Heart right ventricle (tissue), 16 donors: Measurements from ENCODE around the gene GAST. TPM values are rescaled to one million over a fixed set of nuclear protein-coding genes. Genes with fewer than 3 reads are reported as not detected.

Experiments used
- ATAC-seq, 8 donors: fragments of 200-7000 bp; cut with Tn5 transposase; one replicate each; pipeline ENCODE4 v1.9.1; 2020; ENCODE audit warnings: mild to moderate bottlenecking in 8 of 8, moderate library complexity in 8 of 8, moderate number of reproducible peaks in 1 of 8
- DNase-seq, 2 donors: peaks; one replicate each; pipeline ENCODE4 v3.0.0-alpha.2; 2020
- H3K27ac ChIP-seq, 10 donors: fragments of 200-600 bp; sonication (generic) in 2 of 10; one replicate each; pipeline versions ENCODE4 v1.5.0 to v1.8.0; 2020 to 2022; ENCODE audit warnings: mild to moderate bottlenecking in 3 of 10
- H3K27me3 ChIP-seq, 7 donors: fragments of 200-600 bp; one replicate each; pipeline ENCODE4 v1.8.0; 2021 to 2022; ENCODE audit warnings: mild to moderate bottlenecking in 2 of 7
- H3K36me3 ChIP-seq, 9 donors: fragments of 200-600 bp; sonication (generic) in 1 of 9; one replicate each; pipeline versions ENCODE4 v1.5.0 to v1.8.0; 2020 to 2022; ENCODE audit warnings: mild to moderate bottlenecking in 2 of 9
- H3K4me1 ChIP-seq, 9 donors: fragments of 200-600 bp; sonication (generic) in 1 of 9; one replicate each; pipeline versions ENCODE4 v1.5.0 to v1.8.0; 2020 to 2022; ENCODE audit warnings: mild to moderate bottlenecking in 4 of 9
- H3K4me3 ChIP-seq, 10 donors: fragments of 200-600 bp; sonication (generic) in 2 of 10; one replicate each; pipeline versions ENCODE4 v1.5.0 to v1.8.0; 2020 to 2022; ENCODE audit warnings: mild to moderate bottlenecking in 7 of 10, moderate library complexity in 2 of 10
- H3K9me3 ChIP-seq, 11 donors: fragments of 200-600 bp in 10 of 11; sonication (generic) in 2 of 11; one replicate each; pipeline versions ENCODE4 v1.5.0 to v1.8.0; 2013 to 2022; ENCODE audit warnings: mild to moderate bottlenecking in 2 of 11, control low read depth in 1 of 11, moderate library complexity in 1 of 11
- CTCF ChIP-seq, 9 donors: fragments of 200-600 bp; sonication (generic) in 2 of 9; IDR thresholded peaks; one replicate each; pipeline versions ENCODE4 v1.5.0 to v1.8.0; 2021 to 2022; ENCODE audit warnings: antibody characterized with exemption in 9 of 9, mild to moderate bottlenecking in 5 of 9, moderate library complexity in 1 of 9
- WGBS, 2 donors: extraction: QIAGEN DNeasy Blood & Tissue Kit; methylation state at CpG; one replicate each; pipeline ENCODE4 v1.1.7; 2013; ENCODE audit warnings: inconsistent platforms in 1 of 2; 5-methylcytosine and 5-hydroxymethylcytosine counted together
- intact Hi-C, 10 donors: fragments of 100-400 bp; cut with DNase I; formaldehyde crosslinking; loops; one replicate each; pipeline versions ENCODE4 v1.11.1 to v1.14.2; 2022
- polyA plus RNA-seq, 2 donors: library from polyadenylated mRNA; stranded (reverse); fragments of 200-250 nt; gene quantifications; one replicate each; pipeline ENCODE4 v1.2.3, GENCODE V29; 2013
- total RNA-seq, 10 donors: library from RNA; stranded (reverse); fragmentation: NEBNext Ultra II Directional in 3 of 10; extraction: Animal tissue kit (Norgen Biotek cat#: 25700) in 3 of 10; gene quantifications; one replicate each; pipeline versions ENCODE4 v1.2.1 to v1.2.4, GENCODE V29; 2021 to 2023
- donor health status: Arrhythmogenic right ventricular cardiomyopathy.
- donor health status: ischemic (EF 13 %, LVEDD 7.1; RV severe dilation, severe dysfunction).
- donor health status: healthy with polysubstance abuse.
- donor health status: DM: no; HTN: yes; CAD: no.
- donor health status: DM: no; HTN: no; CAD: no.
- donor health status: ischemic (EF 25% LVEDD 6.9; RV normal size, moderate dysfunction).
- donor health status: ischemic (EF 25% LVEDD 5.7; RV mildly dilated, moderate dysfunction).
- donor health status: healthy.
- donor health status: DM: yes; HTN: yes; CAD: no.
- donor health status: Ischemic cardiomyopathy.
- donor health status: ischemic (EF 35%, LVEDD 5.7; RV mildly dilated, moderate dysfunction).
- donor health status: nonischemic (EF 11% LVEDD 7.7; RV severe dilation, severe dysfunction).
- donor health status: DM: yes; HTN: yes; CAD: no.
- donor health status: PGD.
- donor health status: ischemic (EF 29% LVEDD 5.4; RV normal size, mild dysfunction).
- donor health status: nonischemic (EF 23%, LVEDD 6.1; RV moderate dilation, normal function).

The GAST gene
- total and polyA plus RNA-seq, 12 donors = not detected

DNA sequence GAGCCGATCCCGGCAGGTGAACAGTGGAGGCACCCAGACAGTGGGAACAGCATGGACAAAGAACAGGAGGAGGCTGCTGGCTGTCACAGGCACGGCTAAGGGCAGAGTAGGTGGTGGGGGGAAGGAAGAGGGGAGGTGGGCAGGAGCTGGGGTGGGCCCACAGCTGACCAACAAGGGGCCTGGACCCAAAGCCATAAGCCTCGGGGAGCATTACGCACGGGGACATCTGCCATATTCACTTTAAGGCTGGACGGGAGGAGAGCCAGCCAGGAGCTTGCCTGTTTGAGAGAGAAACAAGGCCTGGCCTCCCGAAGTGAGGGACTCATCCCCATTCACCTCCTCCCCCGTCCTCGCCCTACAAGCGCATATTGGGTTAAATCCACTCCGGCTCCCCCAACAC, 41.9 kb downstream of the GAST start:
- 77 to 81% methylated on average over 12 of the region's 12 CpGs for WGBS, 2 donors
- intact Hi-C loops = no loop called here
- no peak overlapping the region for H3K27ac ChIP-seq
- TF ChIP-seq CTCF (IDR thresholded peaks at IDR 0.05) = no peak
- DNase-seq (no peak), ATAC-seq (peak in 1 of 8 donors; percentile 6)
- H3K27me3 ChIP-seq = no peaks in the 10 kb centered on the region
- peaks cover 0 to 68% (median 41%) of the 10 kb centered on the region in 9 donors for H3K36me3 ChIP-seq
- no peaks in the 10 kb centered on the region for H3K4me1 ChIP-seq
- H3K9me3 ChIP-seq = no peaks in the 10 kb centered on the region
- no peak overlapping the region for H3K4me3 ChIP-seq

DNA sequence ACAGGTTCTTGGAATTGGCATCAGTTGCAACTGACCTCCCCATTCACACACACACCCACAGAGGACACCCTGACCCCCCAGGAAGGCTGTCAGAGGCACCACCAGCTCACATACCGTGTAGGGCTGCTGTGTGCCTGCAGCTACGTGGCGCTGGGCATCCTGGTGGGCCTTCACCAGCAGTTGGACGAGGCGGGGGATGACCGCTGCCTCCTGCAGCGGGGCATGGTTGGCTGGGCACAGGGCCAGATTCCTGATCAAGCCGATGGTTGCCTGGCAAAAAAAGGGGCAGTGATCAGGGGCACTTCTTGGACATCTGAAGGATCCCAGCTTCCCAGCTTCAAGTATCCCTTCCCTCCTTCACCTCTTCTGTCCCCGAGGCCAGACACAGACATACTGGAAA, 46.5 kb downstream of the GAST start:
- no peak for TF ChIP-seq CTCF (IDR thresholded peaks at IDR 0.05)
- H3K36me3 ChIP-seq = peaks cover 12 to 100% (median 79%) of the 10 kb centered on the region in 9 donors
- no peak overlapping the region for H3K27ac ChIP-seq
- 57 to 67% methylated on average over 9 of the region's 9 CpGs for WGBS, 2 donors
- DNase-seq (no peak), ATAC-seq (no peak)
- no peaks in the 10 kb centered on the region for H3K9me3 ChIP-seq
- no peak overlapping the region for H3K4me3 ChIP-seq
- intact Hi-C loops = no loop called here
- H3K27me3 ChIP-seq = no peaks in the 10 kb centered on the region
- H3K4me1 ChIP-seq = no peaks in the 10 kb centered on the region

DNA sequence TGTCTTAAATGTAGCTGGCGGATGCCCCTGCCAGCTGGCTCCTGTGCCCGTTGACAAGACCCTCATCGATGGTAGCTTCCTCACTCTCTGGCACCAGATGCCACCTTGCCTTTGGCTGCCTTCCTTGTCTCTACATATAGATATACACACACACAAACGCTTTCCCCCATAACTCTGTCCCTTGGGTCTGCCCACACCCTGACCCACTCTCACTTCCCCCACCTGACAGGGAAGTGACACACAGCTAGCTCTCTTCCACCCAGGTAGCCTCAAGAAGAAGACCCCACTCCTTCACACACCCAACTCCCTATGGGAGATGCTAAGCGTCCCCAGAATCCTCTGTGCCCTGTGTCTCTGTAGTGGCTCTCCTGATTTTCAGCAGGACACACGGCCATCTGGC, 48.7 kb downstream of the GAST start:
- 86% methylated on average over 6 of the region's 6 CpGs for WGBS, 2 donors
- Histone ChIP-seq H3K9me3 (no peaks in the 10 kb centered on the region), H3K4me1 (no peaks in the 10 kb centered on the region), H3K27me3 (no peaks in the 10 kb centered on the region), H3K4me3 (no peak overlapping the region), H3K27ac (no peak overlapping the region), H3K36me3 (peaks cover 15 to 100% (median 89%) of the 10 kb centered on the region in 9 donors)
- no peak for TF ChIP-seq CTCF (IDR thresholded peaks at IDR 0.05)
- DNase-seq (no peak), ATAC-seq (no peak)
- intact Hi-C loops = no loop called here

GRCh38 chr17:41762391-41762790, 50.3 kb downstream of the GAST start:
- no peak overlapping the region for H3K4me3 ChIP-seq
- no peak overlapping the region for H3K27ac ChIP-seq
- no peaks in the 10 kb centered on the region for H3K9me3 ChIP-seq
- peaks cover 15 to 100% (median 88%) of the 10 kb centered on the region in 9 donors for H3K36me3 ChIP-seq
- no peak for ATAC-seq
- 93% methylated on average over 6 of the region's 6 CpGs for WGBS, 2 donors
- DNase-seq = no peak
- H3K4me1 ChIP-seq = no peaks in the 10 kb centered on the region
- H3K27me3 ChIP-seq = no peaks in the 10 kb centered on the region
- TF ChIP-seq CTCF (IDR thresholded peaks at IDR 0.05) = no peak
- intact Hi-C loops = no loop called here
